PFSK-1 (cell line): Measurements from ENCODE around the gene ST7L.

Source experiments
- POLR2AphosphoS5 ChIP-seq: IDR thresholded peaks from 2 replicates; pipeline ENCODE4 v1.6.1; 2012; ENCODE audit warnings: low read depth, mild to moderate bottlenecking, control low read depth, low read length, moderate library complexity
- REST ChIP-seq, 2 experiments: IDR thresholded peaks; 2 replicates each; pipeline versions ENCODE4 v1.6.1 to v1.8.0; 2011 to 2012; ENCODE audit warnings: low read depth in 2 of 2, low read length in 2 of 2, control low read depth in 1 of 2, inconsistent platforms in 1 of 2, mild to moderate bottlenecking in 1 of 2, moderate library complexity in 1 of 2; ENCODE audit not compliant: insufficient read depth in 1 of 2

DNA sequence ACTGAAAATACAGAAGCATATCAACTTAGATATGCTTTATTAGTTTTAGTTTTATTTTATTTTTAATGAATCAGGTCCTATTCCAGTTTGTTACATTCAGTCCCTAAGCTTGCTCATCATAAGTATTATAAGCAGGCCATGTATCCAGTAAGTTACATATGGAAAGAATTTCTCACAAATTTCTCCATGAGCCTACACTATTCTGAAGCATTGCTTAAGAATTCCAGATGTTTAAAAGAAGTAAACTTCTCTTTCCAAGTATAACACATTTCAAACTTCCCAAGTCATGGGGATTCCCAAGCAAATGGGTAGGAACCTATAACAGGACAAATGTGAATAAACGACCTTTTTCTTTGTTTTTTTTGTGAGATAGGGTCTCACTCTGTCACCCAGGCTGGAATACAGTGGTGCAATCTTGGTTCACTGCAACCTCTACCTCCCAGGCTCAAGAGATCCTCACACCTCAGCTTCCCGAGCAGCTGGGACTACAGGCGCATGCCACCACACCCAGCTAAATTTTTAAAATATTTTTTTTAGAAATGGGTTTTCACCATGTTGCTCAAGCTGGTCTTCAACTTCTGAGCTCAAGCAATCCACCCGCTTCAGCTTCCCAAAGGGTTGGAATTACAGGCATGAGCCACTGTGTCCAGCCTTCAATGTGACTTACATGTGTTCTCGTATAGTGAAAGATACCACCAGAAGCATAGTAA lies 39.0 kb downstream of the ST7L start:
- TF ChIP-seq POLR2AphosphoS5, result no peak
- no peak for TF ChIP-seq REST (IDR thresholded peaks at IDR 0.05; ENCODE audit: insufficient read depth in 1 of 2, low read depth in 2 of 2, low read length in 2 of 2)
